GM12874 (cell line): ENCODE results near the gene LRP1B.

Experiments used
- CTCF ChIP-seq: IDR thresholded peaks from 2 replicates; pipeline ENCODE4 v1.5.1; 2011; ENCODE audit warnings: low read depth, mild to moderate bottlenecking, control low read depth, low read length, moderate library complexity; ENCODE audit not compliant: insufficient read depth

Gene LRP1B

GRCh38 chr2:140891614-140892212 is 1239.1 kb downstream of the LRP1B start:
- peak; percentile 23; the same call in 1 of the 2 replicates for TF ChIP-seq CTCF

GRCh38 chr2:140882671-140883620 is 1247.9 kb downstream of the LRP1B start:
- no peak for TF ChIP-seq CTCF

- TF ChIP-seq CTCF = no peak
These were observed 1250.2 kb downstream of the LRP1B start for GRCh38 chr2:140880573-140880972.

GRCh38 chr2:140876015-140876414 is 1254.8 kb downstream of the LRP1B start:
- no peak for TF ChIP-seq CTCF

GRCh38 chr2:140873915-140874531 is 1256.8 kb downstream of the LRP1B start:
- TF ChIP-seq CTCF = no peak

GRCh38 chr2:140869925-140870324 is 1260.9 kb downstream of the LRP1B start:
- no peak for TF ChIP-seq CTCF

GRCh38 chr2:140869107-140869506 is 1261.7 kb downstream of the LRP1B start:
- TF ChIP-seq CTCF = no peak
